Cardiac atrium fibroblast (primary cell): ENCODE results near the gene C19orf18. TPM values are rescaled to one million over a fixed set of nuclear protein-coding genes. Genes with fewer than 3 reads are reported as not detected.

ENCODE experiments used
- total RNA-seq: library from RNA; depleted of rRNA; stranded (reverse); fragments of >200 nt; gene quantifications from 2 replicates; pipeline ENCODE4 v1.2.3, GENCODE V29; 2015

Gene C19orf18
- total RNA-seq = not detected in 2 replicates

DNA sequence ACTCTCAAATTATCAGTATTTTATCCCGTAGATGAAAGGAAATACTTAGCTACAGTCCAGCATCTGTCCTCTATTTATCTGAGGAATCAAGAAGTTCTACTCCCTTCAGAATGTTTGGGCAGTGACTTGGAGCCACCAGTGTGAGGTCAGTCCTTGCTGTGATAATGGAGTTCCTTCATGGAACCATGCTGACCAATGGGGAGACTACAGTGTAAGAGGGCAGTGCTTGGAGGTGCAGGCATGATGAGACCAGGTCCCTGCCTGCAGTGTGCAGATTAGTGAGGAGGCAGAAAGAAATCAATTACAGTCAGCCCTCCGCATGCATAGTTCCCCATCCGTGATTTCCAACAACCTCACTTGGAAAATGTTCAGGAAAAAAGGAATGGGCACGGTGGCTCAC, at the start of gene C19orf18:
TSS of gene C19orf18 (minus strand) at position 101 of the 400 bp plus-strand sequence. CDS start 102 bp downstream, outside the sequence.

DNA sequence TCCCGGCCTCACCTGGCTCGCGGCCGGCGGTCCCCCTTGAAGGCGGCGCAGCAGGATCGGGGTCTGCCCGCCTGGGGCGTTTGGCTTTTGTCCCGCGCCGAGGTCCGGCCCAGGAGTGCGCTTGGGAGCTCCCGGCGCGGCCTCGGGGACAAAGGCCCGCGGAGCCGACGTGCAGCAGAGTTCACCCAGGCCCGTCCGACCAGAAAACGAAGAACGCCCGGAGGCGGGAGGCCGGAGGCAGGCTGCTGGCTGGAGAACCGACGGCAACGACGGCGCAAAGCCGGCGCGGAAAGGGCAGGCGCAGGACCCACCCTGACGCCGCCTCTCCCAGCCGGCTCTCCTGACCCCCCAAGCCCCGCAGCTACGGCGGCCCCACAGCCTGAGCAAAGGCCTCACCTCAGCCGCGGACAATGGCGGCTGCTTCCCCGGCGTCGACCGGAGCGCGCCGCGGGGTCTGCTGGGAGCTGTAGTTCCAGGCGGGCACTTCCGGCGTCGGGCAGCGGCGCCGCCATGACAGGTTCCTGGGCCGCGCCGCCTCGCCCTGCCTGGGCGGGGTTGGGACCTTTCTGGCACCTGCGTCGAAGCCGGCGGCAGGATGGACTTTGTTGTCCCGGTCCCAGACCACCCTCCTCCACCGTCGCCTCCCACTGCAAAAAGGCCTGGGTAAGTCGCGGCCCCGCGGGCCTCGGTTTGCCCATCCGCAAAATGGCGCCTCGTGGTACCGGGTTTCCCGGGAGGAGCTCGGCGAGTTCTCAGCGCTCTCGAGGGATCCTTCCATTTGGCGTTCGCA, 28.2 kb upstream of the C19orf18 start, which contains the start of gene ZNF606:
TSS of gene ZNF606 (minus strand) at position 437 of the 790 bp plus-strand sequence. CDS start 1,501 bp downstream, outside the sequence.

GRCh38 chr19:57947419-57948134, 26.8 kb downstream of the C19orf18 start, which contains the start of gene ZNF256:
Gene ZNF256, minus strand, starts transcription at chr19:57947706. Its CDS starts 232 bp downstream, at chr19:57947474.

DNA sequence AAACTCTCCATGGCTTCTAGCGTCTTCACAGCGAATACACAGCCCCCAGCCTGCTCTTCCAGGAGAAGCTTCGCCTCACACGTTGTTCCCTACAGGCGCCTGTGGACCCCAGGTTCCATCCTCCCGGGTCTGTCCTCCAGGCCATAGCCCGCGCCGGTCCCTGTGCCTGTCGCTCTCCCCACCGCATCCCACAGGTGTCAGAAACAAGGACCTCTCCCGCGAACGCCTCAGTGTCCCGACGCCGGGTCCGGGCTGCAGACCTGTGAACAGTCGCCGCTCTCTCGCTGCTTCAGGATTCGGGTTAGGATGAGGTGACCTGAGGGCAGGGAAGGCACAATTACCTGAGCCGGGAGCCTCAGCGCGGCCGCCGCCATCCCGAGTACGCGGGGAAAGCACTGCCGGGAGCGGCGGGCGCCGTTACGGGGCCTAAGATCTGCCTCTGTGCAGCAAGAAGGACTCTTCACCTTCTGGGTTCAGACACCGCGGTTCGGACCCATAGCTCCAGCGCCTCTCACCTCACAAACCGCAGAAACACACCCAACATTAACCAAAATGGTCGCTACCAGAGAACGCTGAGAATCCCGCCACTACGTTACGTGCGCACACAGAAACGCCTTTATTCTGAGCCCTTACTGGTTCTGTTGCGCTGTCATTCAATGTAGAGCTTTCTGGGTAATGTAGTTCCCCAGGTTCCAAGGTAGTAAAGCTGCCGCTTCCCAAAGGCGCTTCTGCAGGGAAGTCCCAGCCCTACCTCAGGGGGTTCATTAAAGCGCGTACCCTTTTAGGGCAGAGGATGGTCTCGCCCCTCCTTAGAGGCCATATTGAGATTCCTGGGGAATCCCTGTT, 39.3 kb downstream of the C19orf18 start, which contains the start of gene ZNF418:
TSS of gene ZNF418 (minus strand) at position 583 of the 846 bp plus-strand sequence. CDS start 1,580 bp downstream, outside the sequence.

DNA sequence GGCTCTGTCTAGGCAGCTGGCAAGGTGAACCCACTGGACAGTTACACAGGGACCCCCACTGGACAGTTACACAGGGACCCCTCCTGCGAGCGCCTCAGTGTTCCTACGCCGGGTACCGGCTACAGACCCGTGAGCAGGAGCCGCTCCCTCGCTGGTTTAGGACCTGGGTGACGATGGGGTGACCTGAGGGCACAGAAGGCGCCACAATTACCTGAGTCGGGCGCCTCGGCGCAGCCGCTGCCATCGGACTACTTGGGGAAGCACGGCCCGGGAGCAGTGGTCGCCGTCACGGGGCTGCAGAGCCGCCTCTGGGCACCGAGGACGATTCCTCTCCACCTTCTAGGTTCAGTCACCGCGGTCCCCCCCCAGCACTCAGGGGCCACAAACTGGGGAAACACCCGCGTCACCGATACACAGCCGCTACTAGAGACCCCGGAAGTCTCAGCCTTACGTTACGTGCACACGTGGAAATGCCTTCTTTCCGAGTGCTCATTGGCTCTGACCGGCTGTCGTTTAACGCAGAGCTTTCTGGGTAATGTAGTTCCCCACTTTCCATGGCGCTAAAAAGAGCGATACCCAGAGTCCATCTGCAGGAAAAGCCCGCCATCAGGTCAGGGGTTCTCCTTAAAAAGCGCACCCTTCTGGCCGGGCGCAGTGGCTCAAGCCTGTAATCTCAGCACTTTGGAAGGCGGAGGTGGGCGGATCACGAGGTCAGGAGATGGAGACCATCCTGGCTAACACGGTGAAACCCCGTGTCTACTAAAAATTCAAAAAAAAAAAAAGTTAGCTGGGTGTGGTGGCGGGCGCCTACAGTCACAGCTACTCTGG, 58.0 kb downstream of the C19orf18 start, which contains the start of gene ZNF417:
TSS of gene ZNF417 (minus strand) at position 425 of the 828 bp plus-strand sequence. CDS start at position 244, 181 bp downstream.

Other genes starting within 250 kb of the C19orf18 start
- gene ZNF671, start 246.9 kb downstream of the C19orf18 start, total RNA-seq = 7.8 and 7.9 TPM in 2 replicates
- gene ZNF776, start 227.7 kb downstream of the C19orf18 start, total RNA-seq = 5.8 TPM in 2 replicates
- 11.4 and 11.5 TPM in 2 replicates for gene ZNF586, start 204.9 kb downstream of the C19orf18 start, total RNA-seq
- 1.6 and 3.6 TPM in 2 replicates for gene ZNF552, start 159.6 kb downstream of the C19orf18 start, total RNA-seq
- 11.5 and 15.5 TPM in 2 replicates for gene ZNF587B, start 144.2 kb downstream of the C19orf18 start, total RNA-seq
- gene ZNF587, start 124.7 kb downstream of the C19orf18 start, total RNA-seq = 8.9 and 16.8 TPM in 2 replicates
- 4.0 and 14.3 TPM in 2 replicates for gene ZNF814, start 85.5 kb downstream of the C19orf18 start, total RNA-seq
- gene ZNF417, start 57.9 kb downstream of the C19orf18 start, total RNA-seq = 6.0 and 6.1 TPM in 2 replicates
- gene ZNF418, start 39.1 kb downstream of the C19orf18 start, total RNA-seq = 1.3 and 1.6 TPM in 2 replicates
- gene ZNF256, start 26.8 kb downstream of the C19orf18 start, total RNA-seq = 1.5 and 6.3 TPM in 2 replicates
- gene ZNF606, start 28.3 kb upstream of the C19orf18 start, total RNA-seq = 4.9 and 25.6 TPM in 2 replicates
- gene ZSCAN1, start 59.5 kb upstream of the C19orf18 start, total RNA-seq = 0.54 TPM in 1 of 2 replicates, not detected in the other
- 2.7 and 2.9 TPM in 2 replicates for gene ZNF135, start 84.7 kb upstream of the C19orf18 start, total RNA-seq
- 27.4 and 33.0 TPM in 2 replicates for gene ZSCAN18, start 123.7 kb upstream of the C19orf18 start, total RNA-seq
- 8.6 and 12.1 TPM in 2 replicates for gene ZNF329, start 176.3 kb upstream of the C19orf18 start, total RNA-seq
- gene ZNF274, start 208.5 kb upstream of the C19orf18 start, total RNA-seq = 19.3 and 29.0 TPM in 2 replicates